HFFc6 (cell line): Measurements from ENCODE around the gene XPNPEP1. TPM values are rescaled to one million over a fixed set of nuclear protein-coding genes. Genes with fewer than 3 reads are reported as not detected.

Experiments used
- DNase-seq: peaks from one replicate; pipeline ENCODE4 v3.0.0-alpha.2; 2018
- H3K27ac Mint-ChIP-seq: 2 replicates; pipeline ENCODE4 v1.8.0; 2020; ENCODE audit warnings: mild to moderate bottlenecking, mixed read lengths
- H3K27me3 Mint-ChIP-seq: 2 replicates; pipeline ENCODE4 v1.8.0; 2021; ENCODE audit warnings: mild to moderate bottlenecking, moderate library complexity, mixed read lengths; ENCODE audit not compliant: insufficient read depth
- H3K36me3 Mint-ChIP-seq: 2 replicates; pipeline ENCODE4 v1.8.0; 2021; ENCODE audit warnings: low read depth, mixed read lengths
- H3K4me1 Mint-ChIP-seq: 2 replicates; pipeline ENCODE4 v1.8.0; 2020; ENCODE audit warnings: low read depth, mixed read lengths
- H3K4me3 Mint-ChIP-seq: 2 replicates; pipeline ENCODE4 v1.8.0; 2020; ENCODE audit warnings: mild to moderate bottlenecking, moderate library complexity, mixed read lengths
- H3K9me3 Mint-ChIP-seq: 2 replicates; pipeline ENCODE4 v1.8.0; 2020; ENCODE audit warnings: mild to moderate bottlenecking, mixed read lengths
- total RNA-seq, 6 experiments: library from RNA; stranded (reverse); fragmentation: NEBNext Ultra II Directional; extraction: Animal tissue kit (Norgen Biotek cat#: 25700); gene quantifications; 2 replicates in 1 of 6; 3 replicates in 5 of 6; pipeline ENCODE4 v1.2.3, GENCODE V29; 2021
- TF ChIP-seq, protein P1 (sequence below): fragments of 200-600 bp; sonication (generic); IDR thresholded peaks from 2 replicates; pipeline ENCODE4 v1.5.0; 2021; ENCODE audit warnings: antibody characterized with exemption, mild to moderate bottlenecking

Gene XPNPEP1
- total RNA-seq, 6 experiments from 2014 or later, result 54.1 to 62.7 (median 58.9) TPM

DNA sequence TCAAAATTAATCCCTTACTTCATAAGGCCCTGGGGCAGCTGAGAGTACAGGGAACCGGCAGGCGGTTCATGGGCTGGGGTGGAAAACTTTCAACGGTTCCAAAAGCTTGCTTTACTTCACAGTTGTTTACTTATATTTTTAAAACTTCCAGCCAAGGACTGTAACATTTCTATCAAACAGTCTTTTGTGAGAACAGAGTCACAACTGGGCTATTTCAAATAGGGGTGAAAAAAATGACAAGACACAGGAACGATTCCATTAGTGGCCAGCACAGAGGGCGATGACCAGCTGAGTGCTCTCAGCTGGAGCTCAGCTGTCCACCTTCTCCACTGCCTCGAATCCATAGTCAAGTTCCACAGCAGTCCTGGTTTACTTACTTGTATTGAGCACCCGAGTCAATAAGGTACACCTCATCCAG is 48.2 kb downstream of the XPNPEP1 start:
- Mint-ChIP-seq H3K9me3 (no peaks in the 10 kb centered on the region), H3K4me3 (no peak overlapping the region), H3K4me1 (no peaks in the 10 kb centered on the region), H3K27me3 (no peaks in the 10 kb centered on the region), H3K27ac (no peak overlapping the region), H3K36me3 (peaks cover 24% of the 10 kb centered on the region; the same call in 1 of the 2 replicates)
- TF ChIP-seq, protein P1, sequence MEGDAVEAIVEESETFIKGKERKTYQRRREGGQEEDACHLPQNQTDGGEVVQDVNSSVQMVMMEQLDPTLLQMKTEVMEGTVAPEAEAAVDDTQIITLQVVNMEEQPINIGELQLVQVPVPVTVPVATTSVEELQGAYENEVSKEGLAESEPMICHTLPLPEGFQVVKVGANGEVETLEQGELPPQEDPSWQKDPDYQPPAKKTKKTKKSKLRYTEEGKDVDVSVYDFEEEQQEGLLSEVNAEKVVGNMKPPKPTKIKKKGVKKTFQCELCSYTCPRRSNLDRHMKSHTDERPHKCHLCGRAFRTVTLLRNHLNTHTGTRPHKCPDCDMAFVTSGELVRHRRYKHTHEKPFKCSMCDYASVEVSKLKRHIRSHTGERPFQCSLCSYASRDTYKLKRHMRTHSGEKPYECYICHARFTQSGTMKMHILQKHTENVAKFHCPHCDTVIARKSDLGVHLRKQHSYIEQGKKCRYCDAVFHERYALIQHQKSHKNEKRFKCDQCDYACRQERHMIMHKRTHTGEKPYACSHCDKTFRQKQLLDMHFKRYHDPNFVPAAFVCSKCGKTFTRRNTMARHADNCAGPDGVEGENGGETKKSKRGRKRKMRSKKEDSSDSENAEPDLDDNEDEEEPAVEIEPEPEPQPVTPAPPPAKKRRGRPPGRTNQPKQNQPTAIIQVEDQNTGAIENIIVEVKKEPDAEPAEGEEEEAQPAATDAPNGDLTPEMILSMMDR, result no peak
- no peak for DNase-seq

DNA sequence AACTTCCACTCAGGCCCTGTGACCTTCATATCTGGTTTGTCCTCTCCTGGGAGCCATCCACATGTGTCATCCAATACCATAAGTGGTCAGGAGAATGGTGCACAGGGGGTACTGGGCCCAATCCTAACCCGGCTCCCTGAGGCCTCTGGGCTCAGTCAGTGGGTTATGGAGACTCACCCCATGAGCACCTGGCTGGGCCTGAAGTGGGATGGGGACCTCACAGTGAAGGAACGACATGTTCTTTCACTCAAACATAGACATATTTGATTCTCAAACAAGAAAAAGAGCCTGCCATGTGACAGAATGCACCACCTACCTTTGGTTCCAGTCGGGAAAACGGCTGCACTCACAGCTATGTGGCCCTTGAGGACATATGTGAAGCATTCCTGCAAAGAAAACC is 51.8 kb downstream of the XPNPEP1 start:
- H3K27me3 Mint-ChIP-seq, result no peaks in the 10 kb centered on the region
- DNase-seq, result no peak
- H3K4me1 Mint-ChIP-seq, result no peaks in the 10 kb centered on the region
- no peaks in the 10 kb centered on the region for H3K9me3 Mint-ChIP-seq
- no peak overlapping the region for H3K27ac Mint-ChIP-seq
- peaks cover 19% of the 10 kb centered on the region for H3K36me3 Mint-ChIP-seq
- TF ChIP-seq, protein P1, result no peak
- no peak overlapping the region for H3K4me3 Mint-ChIP-seq

DNA sequence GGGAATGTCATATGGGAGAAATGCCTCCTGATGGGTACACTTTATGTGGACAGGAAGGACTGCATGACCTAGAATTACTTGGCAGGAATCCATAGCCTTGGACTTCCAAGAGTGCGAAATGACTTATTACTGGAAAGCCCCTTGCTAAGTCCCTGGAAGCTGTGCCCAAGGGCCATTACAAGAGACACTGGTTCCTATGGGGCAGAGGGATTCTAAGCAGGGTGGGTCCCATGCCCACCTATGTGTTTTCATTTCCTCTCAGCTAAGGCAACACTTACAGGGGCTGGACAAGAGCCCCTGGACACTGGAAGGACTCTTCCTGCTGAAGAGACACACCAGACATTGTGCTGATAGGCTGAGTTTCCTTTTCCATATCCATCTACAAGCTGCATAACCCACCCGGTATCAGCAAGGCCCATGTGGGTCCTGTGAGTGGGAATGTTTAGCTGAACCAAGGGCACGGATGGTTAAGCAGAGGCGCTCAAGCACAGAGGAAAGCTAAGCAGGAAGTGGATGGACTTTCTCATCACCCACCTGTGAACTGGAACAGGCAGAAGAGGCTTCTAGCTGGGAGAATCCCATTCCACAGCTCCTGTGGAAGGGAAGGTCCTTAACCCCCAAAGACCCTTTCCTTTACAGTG is 56.2 kb downstream of the XPNPEP1 start:
- no peak overlapping the region for H3K27ac Mint-ChIP-seq
- H3K36me3 Mint-ChIP-seq, result peaks cover 33% of the 10 kb centered on the region
- H3K4me3 Mint-ChIP-seq, result no peak overlapping the region
- no peak for DNase-seq
- H3K4me1 Mint-ChIP-seq, result no peaks in the 10 kb centered on the region
- peaks cover 2% of the 10 kb centered on the region; the same call in 1 of the 2 replicates for H3K27me3 Mint-ChIP-seq
- TF ChIP-seq, protein P1, result no peak
- no peaks in the 10 kb centered on the region for H3K9me3 Mint-ChIP-seq

DNA sequence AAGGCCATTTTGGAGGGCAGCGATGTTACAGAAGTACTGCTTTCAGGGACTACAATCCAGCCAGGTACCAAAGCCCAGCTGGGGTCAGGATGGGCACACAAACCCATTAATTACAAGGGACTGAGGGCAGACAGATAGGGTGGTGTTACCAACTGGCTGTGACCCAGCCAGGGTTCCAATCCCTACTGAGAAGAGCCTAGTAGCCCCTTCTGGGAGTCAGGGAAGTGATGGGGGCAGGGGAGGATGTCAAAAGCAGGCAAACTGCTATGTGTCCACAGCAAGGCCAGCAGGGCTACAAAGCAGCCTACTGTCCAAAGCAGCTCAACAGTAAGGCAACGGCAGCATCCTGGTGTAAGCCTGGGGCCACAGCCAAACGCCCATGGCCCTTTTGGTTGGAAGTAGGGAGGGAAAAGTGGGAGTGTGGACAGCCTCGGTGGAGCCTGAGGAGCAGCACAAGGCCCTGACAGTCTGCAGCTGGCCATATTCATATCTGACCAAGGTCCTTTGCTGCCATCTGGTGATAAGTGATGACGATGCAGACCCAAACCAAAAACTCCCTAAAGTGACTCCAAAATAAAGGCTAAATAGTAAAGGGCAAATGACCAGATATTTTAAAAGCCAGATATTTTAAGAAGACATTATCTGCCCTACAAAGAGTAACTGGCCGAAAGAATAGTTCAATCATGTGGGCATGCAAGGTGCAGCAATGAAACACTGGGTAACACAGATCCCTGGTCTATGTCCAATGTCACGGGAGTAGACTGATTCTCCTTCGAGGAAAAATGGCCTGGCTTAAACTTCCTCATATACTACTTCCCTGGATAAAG is 56.9 kb downstream of the XPNPEP1 start:
- Mint-ChIP-seq H3K27ac (no peak overlapping the region), H3K36me3 (peaks cover 27% of the 10 kb centered on the region), H3K4me3 (no peak overlapping the region), H3K4me1 (no peaks in the 10 kb centered on the region), H3K9me3 (no peaks in the 10 kb centered on the region), H3K27me3 (peaks cover 2% of the 10 kb centered on the region; the same call in 1 of the 2 replicates)
- DNase-seq, result peak; percentile 10
- TF ChIP-seq, protein P1, result peak; percentile 68

DNA sequence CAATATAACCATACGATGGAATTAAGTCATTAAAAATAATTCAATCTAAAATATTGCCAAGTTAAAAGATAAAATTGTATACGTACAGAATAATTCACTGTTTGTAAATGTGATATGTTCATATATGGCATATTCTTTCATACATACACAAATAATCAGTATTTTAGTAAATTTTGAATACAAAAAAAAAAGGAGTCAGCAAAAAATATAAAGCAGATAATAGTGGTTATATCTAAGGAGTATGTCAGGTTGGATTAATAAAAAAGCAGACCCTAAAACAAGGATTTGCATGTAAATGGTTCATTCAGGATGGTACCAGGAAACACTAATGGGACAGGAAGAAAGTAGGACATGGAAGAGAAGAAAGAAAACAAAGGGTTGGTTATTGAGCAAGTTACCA is 59.5 kb downstream of the XPNPEP1 start:
- Mint-ChIP-seq H3K36me3 (peaks cover 31% of the 10 kb centered on the region), H3K9me3 (no peaks in the 10 kb centered on the region), H3K4me3 (no peak overlapping the region), H3K27ac (no peak overlapping the region), H3K27me3 (peaks cover 2% of the 10 kb centered on the region; the same call in 1 of the 2 replicates), H3K4me1 (peaks cover 9% of the 10 kb centered on the region)
- no peak for DNase-seq
- TF ChIP-seq, protein P1, result no peak
